H9 (cell line): ENCODE data around the gene ITSN2. TPM values are rescaled to one million over a fixed set of nuclear protein-coding genes. Genes with fewer than 3 reads are reported as not detected.
A peak's percentile ranks its signal among the peaks of the same experiment; 100 is the strongest.

Experiments used
- DNase-seq: peaks from one replicate; pipeline ENCODE4 v3.0.0-alpha.2; 2017
- H2AFZ ChIP-seq: one replicate; pipeline ENCODE4 v1.6.1; 2013; ENCODE audit warnings: mild to moderate bottlenecking, low read length, control low read depth, moderate library complexity
- H2AK5ac ChIP-seq: 2 replicates; pipeline ENCODE4 v1.6.1; 2013; ENCODE audit warnings: low read length, control low read depth, mixed read lengths; ENCODE audit not compliant: insufficient read length
- H2BK120ac ChIP-seq: one replicate; pipeline ENCODE4 v1.6.1; 2013; ENCODE audit warnings: low read depth, mild to moderate bottlenecking, low read length, control low read depth, inconsistent platforms; ENCODE audit not compliant: poor library complexity, severe bottlenecking
- H2BK12ac ChIP-seq: 2 replicates; pipeline ENCODE4 v1.6.1; 2013; ENCODE audit warnings: low read length, control low read depth, mixed read lengths, low read depth; ENCODE audit not compliant: insufficient read length
- H2BK15ac ChIP-seq: 2 replicates; pipeline ENCODE4 v1.6.1; 2013; ENCODE audit warnings: low read depth, low read length, control low read depth
- H2BK20ac ChIP-seq: one replicate; pipeline ENCODE4 v1.6.1; 2013; ENCODE audit warnings: low read depth, mild to moderate bottlenecking, low read length, control low read depth, inconsistent platforms; ENCODE audit not compliant: poor library complexity, severe bottlenecking
- H2BK5ac ChIP-seq: 2 replicates; pipeline ENCODE4 v1.6.1; 2013; ENCODE audit warnings: low read length, control low read depth, mixed read lengths; ENCODE audit not compliant: insufficient read length
- H3K14ac ChIP-seq: 2 replicates; pipeline ENCODE4 v1.6.1; 2013; ENCODE audit warnings: low read length, control low read depth; ENCODE audit not compliant: insufficient read depth
- H3K18ac ChIP-seq: 2 replicates; pipeline ENCODE4 v1.6.1; 2013; ENCODE audit warnings: low read depth, mild to moderate bottlenecking, mixed read lengths, low read length, control low read depth; ENCODE audit not compliant: insufficient read length
- H3K23ac ChIP-seq: 2 replicates; pipeline ENCODE4 v1.6.1; 2013; ENCODE audit warnings: low read length, control low read depth, mixed read lengths, low read depth; ENCODE audit not compliant: insufficient read length
- H3K23me2 ChIP-seq: 2 replicates; pipeline ENCODE4 v1.6.1; 2013; ENCODE audit warnings: low read depth, mild to moderate bottlenecking, mixed read lengths, low read length, control low read depth; ENCODE audit not compliant: insufficient read length, poor library complexity, severe bottlenecking
- H3K27ac ChIP-seq: 2 replicates; pipeline ENCODE4 v1.5.1; 2013; ENCODE audit warnings: low read length, control low read depth, mixed read lengths, low read depth; ENCODE audit not compliant: insufficient read length
- H3K27me3 ChIP-seq: 2 replicates; pipeline ENCODE4 v1.6.1; 2013; ENCODE audit warnings: low read length, control low read depth, inconsistent platforms; ENCODE audit not compliant: insufficient read depth
- H3K4ac ChIP-seq: 2 replicates; pipeline ENCODE4 v1.6.1; 2013; ENCODE audit warnings: low read depth, mild to moderate bottlenecking, control low read depth, inconsistent platforms, low read length, moderate library complexity
- H3K4me1 ChIP-seq: 2 replicates; pipeline ENCODE4 v1.6.1; 2013; ENCODE audit warnings: low read length, control low read depth, inconsistent platforms; ENCODE audit not compliant: insufficient read depth
- H3K4me2 ChIP-seq: 2 replicates; pipeline ENCODE4 v1.6.1; 2013; ENCODE audit warnings: low read length, control low read depth, mixed read lengths; ENCODE audit not compliant: insufficient read length, insufficient read depth
- H3K56ac ChIP-seq: 2 replicates; pipeline ENCODE4 v1.6.1; 2013; ENCODE audit warnings: low read depth, mild to moderate bottlenecking, mixed read lengths, low read length, control low read depth; ENCODE audit not compliant: insufficient read length
- H3K79me1 ChIP-seq: 2 replicates; pipeline ENCODE4 v1.6.1; 2013; ENCODE audit warnings: low read depth, mild to moderate bottlenecking, moderate library complexity, low read length, control low read depth, inconsistent platforms; ENCODE audit not compliant: insufficient read depth, poor library complexity, severe bottlenecking
- H3K79me2 ChIP-seq: 2 replicates; pipeline ENCODE4 v1.6.1; 2013; ENCODE audit warnings: low read length, control low read depth, inconsistent platforms; ENCODE audit not compliant: insufficient read depth
- H3K9ac ChIP-seq: 2 replicates; pipeline ENCODE4 v1.6.1; 2013; ENCODE audit warnings: low read length, control low read depth, mixed read lengths; ENCODE audit not compliant: insufficient read length; ENCODE audit errors: extremely low read depth
- H3K9me3 ChIP-seq: one replicate; pipeline ENCODE4 v1.6.1; 2013; ENCODE audit warnings: low read depth, low read length, inconsistent platforms; ENCODE audit not compliant: control insufficient read depth
- H3T11ph ChIP-seq: one replicate; pipeline ENCODE4 v1.6.1; 2013; ENCODE audit warnings: mild to moderate bottlenecking, low read length, control low read depth, inconsistent platforms
- H4K20me1 ChIP-seq: one replicate; pipeline ENCODE4 v1.6.1; 2013; ENCODE audit not compliant: control insufficient read depth, insufficient read length, insufficient read depth
- H4K5ac ChIP-seq: 2 replicates; pipeline ENCODE4 v1.6.1; 2013; ENCODE audit warnings: low read depth, mild to moderate bottlenecking, mixed read lengths, low read length, control low read depth; ENCODE audit not compliant: insufficient read length
- H4K8ac ChIP-seq: replicated peaks from 2 replicates; pipeline ENCODE4 v1.6.1; 2013; ENCODE audit warnings: low read length, control low read depth, mixed read lengths, low read depth; ENCODE audit not compliant: insufficient read length
- H4K91ac ChIP-seq: 2 replicates; pipeline ENCODE4 v1.6.1; 2013; ENCODE audit warnings: low read depth, mild to moderate bottlenecking, moderate library complexity, mixed read lengths, low read length, control low read depth; ENCODE audit not compliant: insufficient read length
- H3K27ac Mint-ChIP-seq, 3 experiments: 2 replicates in 2 of 3; 3 replicates in 1 of 3; pipeline ENCODE4 v1.8.0; 2020 to 2021; ENCODE audit warnings: mixed read lengths in 3 of 3, mild to moderate bottlenecking in 1 of 3, moderate library complexity in 1 of 3
- H3K27me3 Mint-ChIP-seq: 2 replicates; pipeline ENCODE4 v1.8.0; 2021; ENCODE audit warnings: low read depth, mild to moderate bottlenecking, moderate library complexity, mixed read lengths
- H3K36me3 Mint-ChIP-seq, 3 experiments: 2 replicates in 2 of 3; 3 replicates in 1 of 3; pipeline ENCODE4 v1.8.0; 2020 to 2021; ENCODE audit warnings: low read depth in 3 of 3, mixed read lengths in 3 of 3; ENCODE audit not compliant: insufficient read depth in 1 of 3
- H3K4me1 Mint-ChIP-seq, 2 experiments: 2 replicates each; pipeline ENCODE4 v1.8.0; 2020; ENCODE audit warnings: mixed read lengths in 2 of 2
- H3K4me3 Mint-ChIP-seq, 2 experiments: 2 replicates in 1 of 2; 3 replicates in 1 of 2; pipeline ENCODE4 v1.8.0; 2020 to 2021; ENCODE audit warnings: mild to moderate bottlenecking in 2 of 2, mixed read lengths in 2 of 2, moderate library complexity in 1 of 2
- H3K9me3 Mint-ChIP-seq, 2 experiments: 2 replicates in 1 of 2; 3 replicates in 1 of 2; pipeline ENCODE4 v1.8.0; 2020; ENCODE audit warnings: mild to moderate bottlenecking in 2 of 2, mixed read lengths in 2 of 2, moderate library complexity in 1 of 2
- CTCF ChIP-seq: fragments of 200-600 bp; sonication (generic); conservative IDR thresholded peaks from 3 replicates; pipeline ENCODE4 v1.8.0; 2021; ENCODE audit warnings: antibody characterized with exemption, mild to moderate bottlenecking
- WGBS: extraction: QIAGEN DNeasy Blood & Tissue Kit; methylation state at CpG from one replicate; pipeline ENCODE4 v1.1.7; 2013; ENCODE audit warnings: missing lambda C conversion rate, low lambda C conversion rate, mixed read lengths; ENCODE audit not compliant: insufficient read length; ENCODE audit errors: extremely low coverage; 5-methylcytosine and 5-hydroxymethylcytosine counted together
- total RNA-seq: library from RNA; stranded (reverse); gene quantifications from 2 replicates; pipeline ENCODE4 v1.2.1, GENCODE V29; 2021

Gene ITSN2
- total RNA-seq, 1 experiment from 2014 or later: 17.0 TPM

- WGBS: no CpG with 5 or more reads among the region's 6 CpGs
- no peak overlapping the region for H2BK120ac ChIP-seq
- no peak overlapping the region for H2AFZ ChIP-seq
- H3T11ph ChIP-seq: no peak overlapping the region
- H3K79me1 ChIP-seq: no peaks in the 10 kb centered on the region
- H3K4me3 Mint-ChIP-seq: no peak overlapping the region
- H2BK15ac ChIP-seq: no peak overlapping the region
- no peak overlapping the region for H3K14ac ChIP-seq
- H3K4me2 ChIP-seq: no peak overlapping the region
- no peaks in the 10 kb centered on the region for H3K27me3 Mint-ChIP-seq
- no peak overlapping the region for H4K5ac ChIP-seq
- H3K4me1 ChIP-seq: no peaks in the 10 kb centered on the region
- no peak for DNase-seq
- no peaks in the 10 kb centered on the region for H4K20me1 ChIP-seq
- H2BK5ac ChIP-seq: no peak overlapping the region
- H2BK12ac ChIP-seq: no peak overlapping the region
- no peaks in the 10 kb centered on the region for H3K27me3 ChIP-seq
- no peak overlapping the region for H2AK5ac ChIP-seq
- no peaks in the 10 kb centered on the region for H3K9me3 ChIP-seq
- H3K27ac ChIP-seq: no peak overlapping the region
- H3K36me3 Mint-ChIP-seq: peaks cover 0 to 6% (median 0%) of the 10 kb centered on the region in 3 experiments; a peak in 3 of 7 replicates
- no peak overlapping the region for H2BK20ac ChIP-seq
- H3K23me2 ChIP-seq: no peaks in the 10 kb centered on the region
- peak overlapping the region in 2 of 3 experiments; percentile 20 to 28; a peak in 2 of 7 replicates for H3K27ac Mint-ChIP-seq
- no peak overlapping the region for H3K4ac ChIP-seq
- TF ChIP-seq CTCF: no peak
- no peak overlapping the region for H4K8ac ChIP-seq
- H3K9me3 Mint-ChIP-seq: no peaks in the 10 kb centered on the region
- no peak overlapping the region for H3K23ac ChIP-seq
- no peak overlapping the region for H3K9ac ChIP-seq
- no peaks in the 10 kb centered on the region for H3K79me2 ChIP-seq
- H4K91ac ChIP-seq: no peak overlapping the region
- H3K56ac ChIP-seq: no peak overlapping the region
- no peak overlapping the region for H3K18ac ChIP-seq
- no peaks in the 10 kb centered on the region for H3K4me1 Mint-ChIP-seq
Measured at GRCh38 chr2:24253303-24253919, 106.9 kb downstream of the ITSN2 start.
